A549 treated with DMSO at 1 μM for 4 hours (cell line): ENCODE measurements around the gene TMEM132E. TPM values are rescaled to one million over a fixed set of nuclear protein-coding genes. Genes with fewer than 3 reads are reported as not detected.

ENCODE experiments used
- total RNA-seq: library from RNA; stranded (reverse); fragments of 200-300 nt; extraction: Qiagen RNA extraction; gene quantifications from 5 replicates; pipeline ENCODE4 v1.2.3, GENCODE V29; 2022; ENCODE audit warnings: low read depth

Gene TMEM132E
- 0.02 to 0.03 TPM (median 0.02 TPM) in 3 of 5 replicates, not detected in the others for total RNA-seq

GRCh38 chr17:34579017-34579946 is at the start of gene TMEM132E:
Gene TMEM132E (plus strand): TSS chr17:34579582. CDS start chr17:34581077, 1,495 bp downstream.

Other genes starting within 250 kb of the TMEM132E start
- gene CCL13, start 223.1 kb upstream of the TMEM132E start, total RNA-seq: not detected in 5 replicates
- gene CCL1, start 216.3 kb upstream of the TMEM132E start, total RNA-seq: not detected in 5 replicates